Measurements from ENCODE around the gene RNF10. TPM values are rescaled to one million over a fixed set of nuclear protein-coding genes. Genes with fewer than 3 reads are reported as not detected.
"Not testable (repeated sequence)": the region's sequence is repeated elsewhere in the genome, so short reads cannot be mapped to it uniquely, and the experiment has no call there.

RNF10 gene
- polyA plus RNA-seq, 1 experiment: 98.8 TPM

GRCh38 chr12:120504587-120504986, 29.6 kb upstream of the RNF10 start:
- POLR2A ChIA-PET: no interaction called here
- CTCF ChIA-PET: interaction anchor here (1.0 kb wide), 1 partner anchor 10 kb away, joined by 6 read pairs; no protein-coding TSS in a partner anchor
- no peak for DNase-seq (ENCODE audit: low read depth)
- H3K36me3 ChIP-seq (ENCODE audit: control insufficient read depth, insufficient read depth, low read length): peaks cover 7% of the 10 kb centered on the region; the same call in 1 of the 2 replicates
- no peak overlapping the region for H3K4me3 ChIP-seq (ENCODE audit: low read depth, low read length)
- no peaks in the 10 kb centered on the region for H3K27me3 ChIP-seq (ENCODE audit: control insufficient read depth, insufficient read depth, low read length)
- TF ChIP-seq CTCF (IDR thresholded peaks at IDR 0.05; ENCODE audit: insufficient read depth, low read depth, low read length): no peak

GRCh38 chr12:120508537-120508936, 25.6 kb upstream of the RNF10 start:
- peaks cover 8% of the 10 kb centered on the region for H3K36me3 ChIP-seq (ENCODE audit: control insufficient read depth, insufficient read depth, low read length)
- CTCF ChIA-PET: interaction anchor here (0.9 kb wide), 1 partner anchor 9 kb away, joined by 3 read pairs; no protein-coding TSS in a partner anchor
- no peak overlapping the region for H3K4me3 ChIP-seq (ENCODE audit: low read depth, low read length)
- no peak for DNase-seq (ENCODE audit: low read depth)
- TF ChIP-seq CTCF (IDR thresholded peaks at IDR 0.05; ENCODE audit: insufficient read depth, low read depth, low read length): no peak
- H3K27me3 ChIP-seq (ENCODE audit: control insufficient read depth, insufficient read depth, low read length): no peaks in the 10 kb centered on the region
- POLR2A ChIA-PET: no interaction called here

- Histone ChIP-seq H3K27me3 (ENCODE audit: control insufficient read depth, insufficient read depth, low read length) (no peaks in the 10 kb centered on the region), H3K4me3 (ENCODE audit: low read depth, low read length) (no peak overlapping the region), H3K36me3 (ENCODE audit: control insufficient read depth, insufficient read depth, low read length) (peaks cover 10% of the 10 kb centered on the region)
- CTCF ChIA-PET: interaction anchor here (1.3 kb wide), 1 partner anchor 9 kb away, joined by 6 read pairs; no protein-coding TSS in a partner anchor
- POLR2A ChIA-PET: no interaction called here
- no peak for TF ChIP-seq CTCF (IDR thresholded peaks at IDR 0.05; ENCODE audit: insufficient read depth, low read depth, low read length)
- DNase-seq (ENCODE audit: low read depth): no peak
These were observed 20.2 kb upstream of the RNF10 start for GRCh38 chr12:120514002-120514401.

- ChIA-PET CTCF (interaction anchor here (0.6 to 1.3 kb wide), 4 partner anchors 11 to 1258 kb away, joined by 3 to 6 read pairs (median 4); no protein-coding TSS in a partner anchor), POLR2A (interaction anchor here (0.6 kb wide), 1 partner anchor 13 kb away, joined by 3 read pairs; no protein-coding TSS in a partner anchor)
- H3K36me3 ChIP-seq (ENCODE audit: control insufficient read depth, insufficient read depth, low read length): peaks cover 4% of the 10 kb centered on the region
- H3K4me3 ChIP-seq (ENCODE audit: low read depth, low read length): no peak overlapping the region
- no peak for DNase-seq (ENCODE audit: low read depth)
- no peaks in the 10 kb centered on the region for H3K27me3 ChIP-seq (ENCODE audit: control insufficient read depth, insufficient read depth, low read length)
- no peak for TF ChIP-seq CTCF (IDR thresholded peaks at IDR 0.05; ENCODE audit: insufficient read depth, low read depth, low read length)
These were observed 18.7 kb upstream of the RNF10 start for GRCh38 chr12:120515496-120515895.

GRCh38 chr12:120519324-120519723, 14.8 kb upstream of the RNF10 start:
- DNase-seq (ENCODE audit: low read depth); H3K36me3 ChIP-seq (ENCODE audit: control insufficient read depth, insufficient read depth, low read length); CTCF ChIA-PET; H3K27me3 ChIP-seq (ENCODE audit: control insufficient read depth, insufficient read depth, low read length); POLR2A ChIA-PET; H3K4me3 ChIP-seq (ENCODE audit: low read depth, low read length): not testable (repeated sequence)

- H3K4me3 ChIP-seq (ENCODE audit: low read depth, low read length): no peak overlapping the region
- no peaks in the 10 kb centered on the region; the same call in 1 of the 2 replicates for H3K36me3 ChIP-seq (ENCODE audit: control insufficient read depth, insufficient read depth, low read length)
- ChIA-PET POLR2A (no interaction called here), CTCF (interaction anchor here (1.0 kb wide), 1 partner anchor 38 kb away, joined by 3 read pairs; no protein-coding TSS in a partner anchor)
- TF ChIP-seq CTCF (IDR thresholded peaks at IDR 0.05; ENCODE audit: insufficient read depth, low read depth, low read length): no peak
- DNase-seq (ENCODE audit: low read depth): no peak
- no peaks in the 10 kb centered on the region for H3K27me3 ChIP-seq (ENCODE audit: control insufficient read depth, insufficient read depth, low read length)
These were observed 11.6 kb upstream of the RNF10 start for GRCh38 chr12:120522568-120522967.
